MCF 10A (cell line): ENCODE data around the gene PRR20A. TPM values are rescaled to one million over a fixed set of nuclear protein-coding genes. Genes with fewer than 3 reads are reported as not detected.
"Not testable (repeated sequence)": the region's sequence is repeated elsewhere in the genome, so short reads cannot be mapped to it uniquely, and the experiment has no call there.

Source experiments
- BruUV-seq: library from RNA; stranded (reverse); fragments of 400-500 nt; replicated peaks from 2 replicates; lab custom pipeline; 2021; lab: Mats Ljungman, UMichigan
- CTCF ChIA-PET: fragments of 300-600 bp; sonication (Branson Sonifier 250); formaldehyde crosslinking; extraction: SDS; loops from one replicate; lab custom pipeline; 2021; ENCODE audit warnings: antibody characterized with exemption, inconsistent platforms; lab: Yijun Ruan, JAX
- POLR2A ChIA-PET: fragments of 300-600, 350-650 bp; sonication (Branson Sonifier 250); formaldehyde crosslinking; extraction: SDS; loops from one replicate; lab custom pipeline; 2020; ENCODE audit warnings: antibody characterized with exemption, inconsistent platforms; lab: Yijun Ruan, JAX
- DNase-seq: peaks from one replicate; pipeline ENCODE4 v3.0.0-alpha.2; 2018; ENCODE audit not compliant: unreplicated experiment
- H3K27ac Mint-ChIP-seq: one replicate; pipeline ENCODE4 v1.8.0; 2022; ENCODE audit warnings: mild to moderate bottlenecking, low read depth, mixed read lengths; ENCODE audit not compliant: unreplicated experiment
- H3K27me3 Mint-ChIP-seq: one replicate; pipeline ENCODE4 v1.8.0; 2022; ENCODE audit warnings: mixed read lengths; ENCODE audit not compliant: insufficient read depth, unreplicated experiment
- H3K36me3 Mint-ChIP-seq: one replicate; pipeline ENCODE4 v1.8.0; 2022; ENCODE audit warnings: mild to moderate bottlenecking, moderate library complexity, mixed read lengths; ENCODE audit not compliant: insufficient read depth, unreplicated experiment
- H3K4me1 Mint-ChIP-seq: one replicate; pipeline ENCODE4 v1.8.0; 2022; ENCODE audit warnings: mixed read lengths; ENCODE audit not compliant: insufficient read depth, unreplicated experiment
- H3K4me3 Mint-ChIP-seq: one replicate; pipeline ENCODE4 v1.8.0; 2022; ENCODE audit warnings: mild to moderate bottlenecking, moderate library complexity, mixed read lengths; ENCODE audit not compliant: unreplicated experiment
- H3K9me3 Mint-ChIP-seq: one replicate; pipeline ENCODE4 v1.8.0; 2022; ENCODE audit warnings: mixed read lengths; ENCODE audit not compliant: unreplicated experiment
- CTCF ChIP-seq: fragments of 200-600 bp; IDR thresholded peaks from one replicate; pipeline ENCODE4 v1.8.0; 2022; ENCODE audit warnings: antibody characterized with exemption, mild to moderate bottlenecking; ENCODE audit not compliant: unreplicated experiment
- intact Hi-C: fragments of 100-400 bp; cut with micrococcal nuclease; formaldehyde crosslinking; loops from 2 replicates; pipeline ENCODE4 v1.14.1; 2022
- total RNA-seq: library from RNA; stranded (reverse); gene quantifications from 2 replicates; pipeline ENCODE4 v1.2.3, GENCODE V29; 2022

Gene PRR20A
- total RNA-seq, 1 experiment from 2014 or later, result not detected

DNA sequence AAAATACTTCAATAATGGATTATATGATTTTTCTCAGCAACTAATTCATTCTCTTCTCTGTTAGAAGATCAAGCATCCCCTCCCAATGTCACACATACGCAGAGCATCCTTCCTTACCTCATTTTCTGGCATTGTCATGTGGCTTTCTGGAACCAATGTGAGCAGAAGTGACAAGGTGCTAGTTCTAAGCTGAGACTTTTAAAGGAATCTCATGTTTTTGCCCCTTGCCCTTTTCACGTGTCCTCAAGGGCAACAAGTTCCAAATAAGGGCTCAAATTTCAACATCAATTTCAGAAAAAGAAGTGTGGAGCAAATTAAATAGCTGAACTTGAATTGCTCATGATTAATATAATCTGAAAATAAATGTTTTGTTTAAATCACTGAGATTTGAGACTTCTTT is 4.6 kb upstream of the PRR20A start:
- no peaks in the 10 kb centered on the region for H3K4me1 Mint-ChIP-seq
- no peaks in the 10 kb centered on the region for H3K36me3 Mint-ChIP-seq
- no peak overlapping the region for H3K4me3 Mint-ChIP-seq
- no peak overlapping the region for H3K27ac Mint-ChIP-seq
- no TSS peak for BruUV-seq
- no peak for DNase-seq
- ChIA-PET CTCF (interaction anchor here (0.6 kb wide), 1 partner anchor 235 kb away, joined by 3 read pairs; no protein-coding TSS in a partner anchor), POLR2A (no interaction called here)
- H3K9me3 Mint-ChIP-seq, result no peaks in the 10 kb centered on the region
- no peak for TF ChIP-seq CTCF
- intact Hi-C loops, result no loop called here
- no peaks in the 10 kb centered on the region for H3K27me3 Mint-ChIP-seq

DNA sequence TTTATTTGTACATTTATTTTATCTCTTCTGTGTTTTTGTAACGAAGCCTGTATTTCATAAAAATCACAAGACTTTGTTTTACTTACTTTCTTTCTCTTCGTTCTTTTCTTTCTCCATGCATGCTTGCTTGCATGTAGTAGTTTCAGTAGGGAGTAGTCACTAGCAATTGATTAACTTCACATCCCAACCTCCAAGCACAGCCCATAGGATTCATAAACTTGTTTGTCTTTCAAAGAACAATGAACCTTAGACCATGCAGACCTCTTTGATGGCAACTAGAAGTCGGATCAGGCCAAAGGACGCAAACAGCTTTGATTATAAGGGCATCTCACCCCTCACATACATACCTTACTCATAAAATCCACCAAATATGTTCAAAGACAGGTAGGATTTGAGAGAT is 3.1 kb upstream of the PRR20A start:
- no TSS peak for BruUV-seq
- no peaks in the 10 kb centered on the region for H3K36me3 Mint-ChIP-seq
- no peak for TF ChIP-seq CTCF
- H3K27me3 Mint-ChIP-seq, result no peaks in the 10 kb centered on the region
- H3K4me1 Mint-ChIP-seq, result no peaks in the 10 kb centered on the region
- intact Hi-C loops, result no loop called here
- DNase-seq, result no peak
- no peak overlapping the region for H3K27ac Mint-ChIP-seq
- no peaks in the 10 kb centered on the region for H3K9me3 Mint-ChIP-seq
- ChIA-PET POLR2A (no interaction called here), CTCF (no interaction called here)
- H3K4me3 Mint-ChIP-seq, result no peak overlapping the region

DNA sequence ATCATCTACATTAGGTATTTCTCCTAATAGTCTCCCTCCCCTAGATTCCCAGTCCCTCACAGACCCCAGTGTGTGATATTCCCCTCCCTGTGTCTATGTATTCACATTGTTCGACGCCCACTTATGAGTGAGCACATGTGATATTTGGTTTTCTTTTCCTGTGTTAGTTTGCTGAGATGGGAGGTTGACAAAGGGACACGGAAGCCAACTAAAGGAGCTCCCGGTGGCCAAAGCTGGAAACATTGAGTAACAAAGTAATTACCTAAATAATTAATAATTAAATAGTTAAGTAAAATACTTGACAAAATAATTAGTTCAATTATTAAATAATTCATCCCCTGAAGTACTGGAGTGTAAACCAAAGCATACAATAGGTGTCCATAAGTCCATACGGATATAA is 1.7 kb upstream of the PRR20A start:
- DNase-seq, result no peak
- H3K4me3 Mint-ChIP-seq, result no peak overlapping the region
- no peak overlapping the region for H3K27ac Mint-ChIP-seq
- BruUV-seq, result no TSS peak
- ChIA-PET CTCF (interaction anchor here (0.6 kb wide), 1 partner anchor 1582 kb away, joined by 3 read pairs; no protein-coding TSS in a partner anchor), POLR2A (no interaction called here)
- no peaks in the 10 kb centered on the region for H3K4me1 Mint-ChIP-seq
- intact Hi-C loops, result no loop called here
- no peaks in the 10 kb centered on the region for H3K27me3 Mint-ChIP-seq
- H3K36me3 Mint-ChIP-seq, result no peaks in the 10 kb centered on the region
- H3K9me3 Mint-ChIP-seq, result no peaks in the 10 kb centered on the region
- no peak for TF ChIP-seq CTCF

DNA sequence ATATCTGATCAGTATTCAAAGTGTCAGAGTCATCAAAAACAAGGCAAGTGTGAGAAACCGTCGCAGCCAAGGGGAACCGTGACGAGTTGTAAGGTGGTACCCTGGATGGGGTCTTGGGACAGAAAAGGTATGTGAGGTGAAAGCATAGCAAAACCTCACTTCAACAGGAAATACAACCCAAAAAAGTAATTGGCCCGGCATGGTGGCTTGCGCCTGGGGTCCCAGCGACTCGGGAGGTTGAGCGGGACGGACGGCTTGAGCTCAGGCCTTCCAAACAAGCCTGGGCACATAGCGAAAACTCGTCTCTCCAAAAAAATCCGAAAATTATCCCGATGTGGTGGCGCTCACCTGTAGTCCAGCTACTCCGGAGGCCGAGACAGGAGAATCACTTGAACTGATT is 937 bp upstream of the PRR20A start:
- BruUV-seq, H3K36me3 Mint-ChIP-seq, H3K4me3 Mint-ChIP-seq, POLR2A ChIA-PET, H3K9me3 Mint-ChIP-seq, CTCF ChIA-PET, DNase-seq, H3K4me1 Mint-ChIP-seq, H3K27me3 Mint-ChIP-seq, intact Hi-C loops, H3K27ac Mint-ChIP-seq: not testable (repeated sequence)

DNA sequence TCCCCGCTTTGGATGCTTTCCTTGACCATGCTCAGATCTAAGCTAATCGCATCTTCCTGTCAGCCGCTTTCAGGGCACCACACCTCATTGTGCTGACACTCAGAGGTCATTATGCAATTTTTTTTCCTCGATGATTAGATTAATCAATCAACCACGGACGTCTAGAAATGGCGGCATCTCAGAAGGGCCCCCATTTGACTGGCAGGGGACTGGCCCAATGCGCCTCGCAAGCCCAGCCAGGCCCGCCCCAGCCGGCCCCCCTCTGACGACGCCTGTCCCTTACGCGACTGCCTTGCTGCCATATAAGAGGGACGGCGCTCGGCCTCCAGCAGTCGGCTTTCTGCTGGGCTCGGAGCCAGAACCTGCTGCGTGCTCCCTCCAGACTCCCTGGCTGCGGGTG is 6.5 kb downstream of the PRR20A start, which contains the start of gene PRR20B:
Gene PRR20B, plus strand, starts transcription at position 301 of the 400 bp plus-strand sequence. CDS start 387 bp downstream, outside the sequence.
- CTCF ChIA-PET, H3K9me3 Mint-ChIP-seq, H3K4me1 Mint-ChIP-seq, H3K27me3 Mint-ChIP-seq, H3K36me3 Mint-ChIP-seq, H3K4me3 Mint-ChIP-seq, BruUV-seq, POLR2A ChIA-PET, intact Hi-C loops, H3K27ac Mint-ChIP-seq, DNase-seq: not testable (repeated sequence)

GRCh38 chr13:57148106-57148505 is 7.4 kb downstream of the PRR20A start:
- H3K36me3 Mint-ChIP-seq, POLR2A ChIA-PET, H3K9me3 Mint-ChIP-seq, H3K27ac Mint-ChIP-seq, BruUV-seq, CTCF ChIA-PET, H3K4me1 Mint-ChIP-seq, intact Hi-C loops, H3K27me3 Mint-ChIP-seq, DNase-seq, H3K4me3 Mint-ChIP-seq: not testable (repeated sequence)

- DNase-seq, H3K9me3 Mint-ChIP-seq, H3K4me3 Mint-ChIP-seq, POLR2A ChIA-PET, BruUV-seq, H3K27me3 Mint-ChIP-seq, CTCF ChIA-PET, intact Hi-C loops, H3K27ac Mint-ChIP-seq, H3K36me3 Mint-ChIP-seq, H3K4me1 Mint-ChIP-seq: not testable (repeated sequence)
These were observed 13.0 kb downstream of the PRR20A start, which contains the start of gene PRR20C for GRCh38 chr13:57153761-57154160. Gene PRR20C, plus strand, starts transcription at chr13:57154061. Its CDS starts 387 bp downstream, at chr13:57154448.
